GM23338 (cell line): ENCODE measurements around the gene TAS2R30.

Source experiments
- CTCF ChIP-seq, 2 experiments: fragments of 200-600 bp in 1 of 2; sonication (generic) in 1 of 2; conservative IDR thresholded peaks; 2 replicates each; pipeline versions ENCODE4 v1.5.1 to v1.6.1; 2016 to 2017; ENCODE audit warnings: antibody characterized with exemption in 2 of 2, low read depth in 2 of 2, mild to moderate bottlenecking in 2 of 2, moderate library complexity in 1 of 2
- ETS1 ChIP-seq: IDR thresholded peaks from 2 replicates; pipeline ENCODE4 v1.6.1; 2016; ENCODE audit warnings: antibody characterized with exemption
- EZH2 ChIP-seq: fragments of 200-600 bp; sonication (generic); IDR thresholded peaks from one replicate; pipeline ENCODE4 v1.8.0; 2017; ENCODE audit warnings: antibody characterized with exemption, mild to moderate bottlenecking, low read depth; ENCODE audit not compliant: unreplicated experiment
- JUNB ChIP-seq: IDR thresholded peaks from one replicate; pipeline ENCODE4 v1.6.1; 2016; ENCODE audit warnings: antibody characterized with exemption; ENCODE audit not compliant: unreplicated experiment
- POLR2AphosphoS5 ChIP-seq: IDR thresholded peaks from 2 replicates; pipeline ENCODE4 v1.6.1; 2016; ENCODE audit warnings: antibody characterized with exemption, low read depth
- ZNF331 ChIP-seq: fragments of 250-450 bp; sonication (Bioruptor Pico); IDR thresholded peaks from 2 replicates; pipeline ENCODE4 v1.5.0; 2020; ENCODE audit warnings: low read depth, mild to moderate bottlenecking, moderate library complexity

GRCh38 chr12:11144297-11144696 is 9.9 kb upstream of the TAS2R30 start:
- no peak for TF ChIP-seq JUNB
- TF ChIP-seq ZNF331 (CRISPR knock-in tag), result no peak
- TF ChIP-seq EZH2, result no peak
- TF ChIP-seq CTCF (conservative IDR thresholded peaks at IDR 0.05; ENCODE audit: low read depth in 2 of 2), result no peak
- no peak for TF ChIP-seq ETS1
- no peak for TF ChIP-seq POLR2AphosphoS5
